AG04449 (cell line): ENCODE data around the gene KCNC4.
A peak's percentile ranks its signal among the peaks of the same experiment; 100 is the strongest.

ENCODE experiments used
- CTCF ChIA-PET: fragments of 350-600 bp; formaldehyde crosslinking; extraction: SDS; loops from one replicate; lab custom pipeline; 2021; ENCODE audit warnings: antibody characterized with exemption; lab: Yijun Ruan, JAX
- POLR2A ChIA-PET: fragments of 400-600, 350-600 bp; formaldehyde crosslinking; extraction: SDS; loops from one replicate; lab custom pipeline; 2020; ENCODE audit warnings: antibody characterized with exemption, inconsistent platforms; lab: Yijun Ruan, JAX
- DNase-seq: peaks from one replicate; pipeline ENCODE4 v3.0.0-alpha.2; 2010; ENCODE audit warnings: low read depth, low spot score
- H3K4me3 ChIP-seq: 2 replicates; pipeline ENCODE4 v1.5.1; 2011; ENCODE audit warnings: low read depth, mild to moderate bottlenecking, control low read depth, low read length
- CTCF ChIP-seq: IDR thresholded peaks from one replicate; pipeline ENCODE4 v1.5.1; 2011; ENCODE audit warnings: mild to moderate bottlenecking, moderate library complexity, low read length, control low read depth, inconsistent platforms; ENCODE audit not compliant: insufficient read depth; ENCODE audit errors: missing control alignments

The KCNC4 gene

GRCh38 chr1:110190282-110190929 is 19.7 kb upstream of the KCNC4 start:
- POLR2A ChIA-PET, result interaction anchor here (0.6 kb wide), 1 partner anchor 145 kb away, joined by 3 read pairs; no protein-coding TSS in a partner anchor
- no peak for DNase-seq
- CTCF ChIA-PET, result interaction anchor here (1.3 to 15.6 kb wide), 7 partner anchors 12 to 306 kb away, joined by 3 to 828 read pairs (median 9); no protein-coding TSS in a partner anchor
- H3K4me3 ChIP-seq, result no peak overlapping the region
- TF ChIP-seq CTCF, result no peak

- no peak for DNase-seq
- H3K4me3 ChIP-seq, result no peak overlapping the region
- ChIA-PET POLR2A (no interaction called here), CTCF (interaction anchor here (1.1 to 15.6 kb wide), 5 partner anchors 10 to 304 kb away, joined by 3 to 828 read pairs (median 58); partner anchors contain the start of gene KCNC4)
- TF ChIP-seq CTCF, result no peak
Measured at GRCh38 chr1:110192541-110192940, 17.6 kb upstream of the KCNC4 start.

- DNase-seq, result no peak
- no peak for TF ChIP-seq CTCF
- ChIA-PET CTCF (interaction anchor here (2.7 to 16.1 kb wide), 5 partner anchors 13 to 300 kb away, joined by 17 to 828 read pairs (median 74); partner anchors contain the start of gene KCNC4), POLR2A (no interaction called here)
- no peak overlapping the region for H3K4me3 ChIP-seq
Measured at GRCh38 chr1:110195196-110195595, 14.9 kb upstream of the KCNC4 start.

DNA sequence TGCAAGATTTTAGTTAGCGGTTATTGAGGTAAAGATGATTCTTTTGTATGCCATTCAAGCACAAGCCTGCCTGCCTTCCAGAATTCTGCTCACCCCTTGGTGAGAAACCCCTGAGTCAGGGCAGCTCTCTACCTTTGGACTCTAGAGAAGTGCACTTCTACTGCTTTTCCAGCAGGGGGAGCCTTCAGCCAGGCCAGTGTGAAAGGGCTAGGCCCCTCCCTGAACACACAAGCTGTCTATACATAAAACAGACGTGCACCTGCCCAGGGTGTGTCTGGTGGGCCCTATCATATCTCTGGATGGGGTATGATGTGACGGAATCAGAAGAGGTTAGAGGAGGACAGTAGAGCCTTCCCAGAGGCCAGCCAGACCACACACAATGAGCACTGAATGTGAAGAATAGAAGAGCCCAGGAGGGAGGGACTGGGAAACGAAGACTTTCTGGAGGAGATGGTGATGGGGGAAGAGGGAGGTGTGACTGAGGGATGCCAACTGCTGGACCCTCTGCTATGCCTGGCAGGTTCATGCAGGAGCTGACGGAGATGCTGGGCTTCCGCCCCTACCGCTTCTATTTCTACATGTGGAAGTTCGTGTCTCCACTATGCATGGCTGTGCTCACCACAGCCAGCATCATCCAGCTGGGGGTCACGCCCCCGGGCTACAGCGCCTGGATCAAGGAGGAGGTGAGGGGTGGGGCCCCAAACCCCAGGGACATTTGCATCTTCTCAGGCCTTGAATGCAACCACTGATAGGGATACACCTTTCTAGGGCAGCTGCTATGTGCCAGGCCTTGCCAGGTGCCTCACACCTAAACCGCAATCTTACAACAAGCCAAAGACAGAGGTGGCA is 13.0 kb upstream of the KCNC4 start:
- ChIA-PET CTCF (interaction anchor here (0.6 to 16.1 kb wide), 39 partner anchors 10 to 420 kb away, joined by 3 to 828 read pairs (median 5); partner anchors contain the start of genes KCNC4, LAMTOR5, RBM15 and SLC16A4), POLR2A (no interaction called here)
- DNase-seq, result no peak
- no peak overlapping the region for H3K4me3 ChIP-seq
- peak; percentile 92 for TF ChIP-seq CTCF

DNA sequence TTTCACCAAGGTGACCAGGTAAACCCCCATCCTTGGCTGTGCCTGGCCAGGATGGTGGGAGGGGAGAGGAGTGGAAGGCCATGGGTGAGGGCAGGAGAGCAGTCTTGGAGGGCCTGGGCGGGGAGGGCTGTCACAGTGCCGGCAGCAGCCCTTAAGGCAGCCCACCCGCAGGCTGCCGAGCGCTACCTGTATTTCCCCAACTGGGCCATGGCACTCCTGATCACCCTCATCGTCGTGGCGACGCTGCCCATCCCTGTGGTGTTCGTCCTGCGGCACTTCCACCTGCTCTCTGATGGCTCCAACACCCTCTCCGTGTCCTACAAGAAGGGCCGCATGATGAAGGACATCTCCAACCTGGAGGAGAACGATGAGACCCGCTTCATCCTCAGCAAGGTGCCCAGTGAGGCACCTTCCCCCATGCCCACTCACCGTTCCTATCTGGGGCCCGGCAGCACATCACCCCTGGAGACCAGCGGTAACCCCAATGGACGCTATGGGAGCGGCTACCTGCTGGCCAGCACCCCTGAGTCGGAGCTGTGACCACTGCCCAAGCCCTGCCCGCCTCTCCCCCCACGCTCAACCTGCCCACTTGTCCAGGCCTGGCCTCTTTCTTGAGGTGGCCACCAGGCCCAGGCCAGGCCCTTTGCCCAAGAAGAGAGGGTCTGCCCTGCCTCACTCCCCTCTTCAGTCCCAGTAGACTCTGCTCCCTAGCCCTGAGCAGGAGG is 12.0 kb upstream of the KCNC4 start:
- CTCF ChIA-PET, result interaction anchor here (1.4 to 16.1 kb wide), 14 partner anchors 10 to 421 kb away, joined by 3 to 828 read pairs (median 9); partner anchors contain the start of genes KCNC4, RBM15 and SLC16A4
- TF ChIP-seq CTCF, result no peak
- POLR2A ChIA-PET, result no interaction called here
- no peak overlapping the region for H3K4me3 ChIP-seq
- no peak for DNase-seq
